ENCODE data around the gene IPCEF1.

IPCEF1 gene, protein sequence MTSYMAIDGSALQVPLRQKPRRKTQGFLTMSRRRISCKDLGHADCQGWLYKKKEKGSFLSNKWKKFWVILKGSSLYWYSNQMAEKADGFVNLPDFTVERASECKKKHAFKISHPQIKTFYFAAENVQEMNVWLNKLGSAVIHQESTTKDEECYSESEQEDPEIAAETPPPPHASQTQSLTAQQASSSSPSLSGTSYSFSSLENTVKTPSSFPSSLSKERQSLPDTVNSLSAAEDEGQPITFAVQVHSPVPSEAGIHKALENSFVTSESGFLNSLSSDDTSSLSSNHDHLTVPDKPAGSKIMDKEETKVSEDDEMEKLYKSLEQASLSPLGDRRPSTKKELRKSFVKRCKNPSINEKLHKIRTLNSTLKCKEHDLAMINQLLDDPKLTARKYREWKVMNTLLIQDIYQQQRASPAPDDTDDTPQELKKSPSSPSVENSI

DNA sequence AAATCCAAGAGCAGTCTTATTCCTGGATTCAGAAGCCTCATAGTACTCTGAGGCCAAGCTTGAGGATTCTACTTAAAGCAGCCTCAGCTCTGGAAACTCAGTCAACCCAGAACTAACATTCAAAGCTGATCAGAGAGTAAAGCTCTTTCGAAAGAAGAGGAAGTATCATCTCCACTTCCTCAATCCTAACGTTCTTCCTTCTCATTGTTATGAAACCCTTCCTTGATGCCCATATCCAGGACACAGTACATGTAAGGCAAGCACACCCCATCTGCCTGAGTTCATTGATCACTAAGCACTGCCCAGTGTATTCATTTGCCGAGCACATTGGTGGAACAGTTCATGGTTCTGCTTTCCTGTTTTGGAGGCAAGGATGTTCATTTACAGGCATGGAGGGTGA is at the start of gene IPCEF1:
IPCEF1 (minus strand) TSS at position 114 of the 400 bp plus-strand sequence. CDS start 90,856 bp downstream, outside the sequence.
- peak in 1 of 2 donors; percentile 5 for DNase-seq (ENCODE audit: low spot score in 2 of 2)

DNA sequence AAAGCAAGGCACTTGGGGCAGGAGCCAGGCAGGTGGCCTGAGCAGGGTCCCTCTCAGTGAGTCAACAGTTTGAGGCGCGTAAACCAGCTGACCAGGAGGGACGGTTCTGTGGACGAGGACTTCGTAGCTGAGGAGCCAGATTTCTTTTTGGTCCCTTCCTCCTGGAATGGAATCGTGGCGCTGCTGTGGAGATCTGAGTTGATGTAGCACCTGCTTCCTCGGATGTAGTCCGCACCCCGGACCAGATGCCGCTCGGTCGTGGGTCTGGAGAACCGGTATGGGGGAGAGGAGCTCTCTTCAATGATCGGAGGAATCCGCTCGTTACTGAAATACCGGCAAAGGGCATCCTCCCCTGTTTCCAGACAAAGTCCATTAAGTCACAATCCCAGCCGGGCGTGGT is 49.7 kb upstream of the IPCEF1 start:
- ATAC-seq (ENCODE audit: low read depth) (no peak), DNase-seq (ENCODE audit: low spot score in 2 of 2) (no peak)
- Mint-ChIP-seq H3K9me3 (no peaks in the 10 kb centered on the region), H3K4me3 (no peak overlapping the region), H3K27me3 (peaks cover 3% of the 10 kb centered on the region), H3K4me1 (no peaks in the 10 kb centered on the region), H3K36me3 (no peaks in the 10 kb centered on the region), H3K27ac (no peak overlapping the region)

More for the DNA sequence above, at the start of gene IPCEF1:
- H3K9me3 Mint-ChIP-seq, result peaks cover 8% of the 10 kb centered on the region
- H3K36me3 Mint-ChIP-seq, result no peaks in the 10 kb centered on the region
- peak; percentile 47 for ATAC-seq (ENCODE audit: low read depth)
- peak within 1 kb of the TSS; percentile 90 for H3K27ac Mint-ChIP-seq
- peak within 1 kb of the TSS; percentile 71 for H3K4me3 Mint-ChIP-seq
- H3K4me1 Mint-ChIP-seq, result peaks cover 44% of the 10 kb centered on the region
- H3K27me3 Mint-ChIP-seq, result no peaks in the 10 kb centered on the region

DNA sequence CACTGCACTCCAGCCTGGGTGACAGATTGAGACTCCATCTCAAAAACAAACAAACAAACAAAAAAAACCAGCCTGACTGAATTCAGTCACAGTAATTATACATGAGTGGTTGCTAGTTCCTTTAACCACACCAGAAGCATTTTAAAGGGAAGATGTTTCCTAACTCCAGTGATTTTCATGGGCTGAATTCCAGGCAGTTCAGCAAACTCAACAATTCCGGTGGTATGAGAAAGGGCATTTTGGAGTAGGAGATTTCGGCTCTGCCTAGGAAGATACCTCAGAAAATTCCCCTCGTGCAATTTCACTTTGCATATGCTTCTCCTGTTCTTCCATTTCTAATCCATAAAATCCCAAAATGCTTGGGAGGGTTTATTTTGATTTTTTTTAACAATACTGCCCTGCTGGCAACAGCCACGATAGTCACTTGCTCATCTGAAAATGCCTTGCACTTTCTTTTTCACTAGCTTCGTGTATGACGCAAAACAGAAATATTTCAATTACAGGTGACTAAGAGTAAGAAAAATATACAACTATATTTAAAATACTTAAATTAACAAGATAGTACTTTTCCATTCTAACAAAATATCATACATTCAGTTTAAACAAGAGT is 48.3 kb upstream of the IPCEF1 start:
- no peak for DNase-seq (ENCODE audit: low spot score in 2 of 2)
- H3K4me3 Mint-ChIP-seq, result no peak overlapping the region
- ATAC-seq (ENCODE audit: low read depth), result no peak
- peaks cover 3% of the 10 kb centered on the region for H3K27me3 Mint-ChIP-seq
- H3K27ac Mint-ChIP-seq, result no peak overlapping the region
- H3K36me3 Mint-ChIP-seq, result no peaks in the 10 kb centered on the region
- no peaks in the 10 kb centered on the region for H3K4me1 Mint-ChIP-seq
- H3K9me3 Mint-ChIP-seq, result no peaks in the 10 kb centered on the region

DNA sequence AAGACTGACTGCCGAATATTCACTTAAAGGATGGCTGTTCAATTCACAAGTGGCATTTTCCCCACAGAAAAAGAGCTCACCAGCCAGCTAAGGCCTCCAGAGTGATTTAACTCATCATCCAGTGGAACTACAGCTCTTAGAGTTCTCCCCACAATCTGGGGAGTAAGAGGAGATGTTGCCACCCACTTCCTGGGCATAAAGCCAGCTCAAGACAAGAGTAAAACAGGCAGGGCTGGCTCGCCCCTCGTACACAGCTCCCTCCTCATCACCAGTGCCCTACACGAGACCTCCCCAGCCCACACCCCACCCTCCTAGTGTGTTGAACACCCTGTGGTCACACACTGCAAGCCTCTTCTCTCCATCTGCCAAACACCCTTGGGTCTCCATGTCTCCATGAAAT is 47.2 kb upstream of the IPCEF1 start:
- Mint-ChIP-seq H3K27me3 (peaks cover 3% of the 10 kb centered on the region), H3K9me3 (no peaks in the 10 kb centered on the region)

DNA sequence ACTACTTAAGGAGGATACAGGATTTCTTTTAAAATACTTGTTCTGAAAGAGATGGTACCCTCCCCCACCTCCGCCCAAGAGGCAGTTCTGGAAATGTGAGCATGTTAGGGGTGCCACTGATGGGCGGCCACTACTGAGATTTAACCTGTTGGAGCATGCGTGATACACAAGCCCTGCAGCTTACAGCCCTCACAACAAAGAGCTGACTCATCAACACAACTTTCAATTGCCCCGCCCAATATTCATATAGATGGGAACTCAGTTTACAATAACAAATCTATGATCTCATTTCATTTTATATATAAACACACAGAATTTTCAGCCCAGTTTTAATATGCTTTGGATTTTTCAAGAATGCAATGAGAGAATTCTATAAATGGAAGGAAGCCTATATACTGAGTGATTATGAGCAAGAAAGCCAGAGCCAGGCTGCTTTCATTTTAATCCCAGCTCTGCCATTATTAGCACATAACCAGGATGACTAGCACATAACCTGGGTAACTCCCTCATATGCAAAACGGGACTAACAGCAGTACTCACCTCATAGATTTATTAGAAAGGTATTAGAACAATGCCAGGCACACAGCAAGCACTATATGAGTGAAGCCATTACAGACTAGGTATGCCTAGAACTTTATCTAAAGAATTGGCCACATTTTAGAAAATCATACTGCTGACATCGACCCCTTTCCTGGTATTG is 45.6 kb upstream of the IPCEF1 start:
- Mint-ChIP-seq H3K27ac (no peak overlapping the region), H3K36me3 (peaks cover 1% of the 10 kb centered on the region), H3K27me3 (peaks cover 5% of the 10 kb centered on the region), H3K4me3 (no peak overlapping the region), H3K4me1 (peaks cover 2% of the 10 kb centered on the region), H3K9me3 (peaks cover 2% of the 10 kb centered on the region)
- ATAC-seq (ENCODE audit: low read depth) (no peak), DNase-seq (ENCODE audit: low spot score in 2 of 2) (no peak)

More for the DNA sequence above, 47.2 kb upstream of the IPCEF1 start:
- H3K4me3 Mint-ChIP-seq, result no peak overlapping the region
- no peaks in the 10 kb centered on the region for H3K4me1 Mint-ChIP-seq
- H3K27ac Mint-ChIP-seq, result no peak overlapping the region
- ATAC-seq (ENCODE audit: low read depth) (no peak), DNase-seq (ENCODE audit: low spot score in 2 of 2) (no peak)
- no peaks in the 10 kb centered on the region for H3K36me3 Mint-ChIP-seq

DNA sequence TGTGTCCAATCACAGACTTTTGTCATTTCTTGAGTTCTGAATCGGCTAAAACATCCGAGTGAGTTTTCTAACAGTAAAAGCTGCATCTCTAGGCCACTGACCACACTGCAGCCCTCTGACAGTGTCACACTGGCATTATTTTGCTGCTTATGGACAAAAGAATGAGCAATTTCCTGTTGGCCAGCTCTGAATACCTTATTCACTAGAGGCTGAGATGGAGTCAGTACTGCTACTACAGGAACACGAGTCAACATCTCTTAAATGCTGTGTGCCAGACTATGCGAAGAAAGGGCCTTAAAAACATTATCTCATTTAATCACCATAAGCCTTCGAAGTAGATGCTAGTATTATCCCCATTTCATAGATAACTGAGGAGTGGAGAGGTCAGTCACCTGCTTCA is 42.5 kb upstream of the IPCEF1 start:
- Mint-ChIP-seq H3K4me3 (no peak overlapping the region), H3K9me3 (peaks cover 2% of the 10 kb centered on the region), H3K36me3 (peaks cover 1% of the 10 kb centered on the region), H3K27ac (no peak overlapping the region), H3K4me1 (peaks cover 2% of the 10 kb centered on the region), H3K27me3 (peaks cover 6% of the 10 kb centered on the region)
- no peak for DNase-seq (ENCODE audit: low spot score in 2 of 2)
- no peak for ATAC-seq (ENCODE audit: low read depth)

DNA sequence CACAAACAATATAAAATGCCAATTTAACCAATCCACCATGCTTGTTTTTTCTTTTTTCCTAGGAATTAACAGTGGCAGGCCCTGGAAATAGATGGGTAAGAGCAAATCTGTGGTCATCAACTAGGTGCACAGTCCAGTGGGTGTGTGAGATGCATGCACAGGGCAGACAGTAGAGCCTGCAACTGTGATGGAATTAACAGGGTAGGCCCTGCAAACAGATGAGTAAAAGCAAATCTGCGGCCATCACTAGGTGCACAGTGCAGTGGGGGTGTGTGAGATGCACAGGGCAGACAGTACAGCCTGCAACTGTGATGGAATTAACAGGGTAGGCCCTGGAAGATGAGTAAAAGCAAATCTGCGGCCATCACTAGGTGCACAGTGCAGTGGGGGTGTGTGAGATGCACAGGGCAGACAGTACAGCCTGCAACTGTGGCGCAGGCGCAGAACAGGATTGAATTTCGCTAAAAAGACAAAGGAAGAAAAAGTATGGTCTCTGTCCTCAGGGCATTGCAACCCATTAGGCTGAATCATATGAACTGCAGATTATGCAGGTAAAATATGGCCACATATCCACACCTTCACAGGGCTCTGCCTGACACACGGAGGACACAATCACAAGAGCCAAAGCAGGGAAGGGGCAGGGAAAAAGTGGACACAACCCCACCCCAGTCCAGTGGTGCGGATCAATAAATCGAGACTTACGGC is 41.0 kb upstream of the IPCEF1 start:
- Mint-ChIP-seq H3K4me3 (no peak overlapping the region), H3K36me3 (peaks cover 1% of the 10 kb centered on the region), H3K27ac (no peak overlapping the region), H3K4me1 (peaks cover 2% of the 10 kb centered on the region), H3K27me3 (peaks cover 6% of the 10 kb centered on the region), H3K9me3 (peaks cover 2% of the 10 kb centered on the region)
- ATAC-seq (ENCODE audit: low read depth), result no peak
- DNase-seq (ENCODE audit: low spot score in 2 of 2), result no peak

DNA sequence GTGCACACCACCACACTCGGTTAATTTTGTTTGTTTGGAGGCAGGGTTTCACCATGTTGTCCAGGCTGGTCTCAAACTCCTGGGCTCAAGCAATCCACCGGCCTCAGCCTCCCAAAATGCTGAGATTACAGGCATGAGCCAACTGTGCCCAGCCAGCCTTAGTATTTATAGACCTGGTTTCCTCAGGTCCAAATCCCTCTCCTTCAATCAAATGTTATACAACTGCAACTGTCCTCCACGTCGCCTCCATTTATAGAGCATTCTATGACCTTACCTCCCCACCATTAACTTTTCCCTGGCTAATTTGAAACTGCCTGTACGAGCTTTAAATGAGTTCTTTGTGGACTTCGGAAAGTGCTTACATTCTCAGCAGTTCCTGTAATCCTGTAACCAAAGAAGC is 39.3 kb upstream of the IPCEF1 start:
- H3K27me3 Mint-ChIP-seq, result peaks cover 9% of the 10 kb centered on the region
- DNase-seq (ENCODE audit: low spot score in 2 of 2) (no peak), ATAC-seq (ENCODE audit: low read depth) (no peak)
- H3K4me3 Mint-ChIP-seq, result no peak overlapping the region
- peaks cover 2% of the 10 kb centered on the region for H3K4me1 Mint-ChIP-seq
- H3K9me3 Mint-ChIP-seq, result peaks cover 4% of the 10 kb centered on the region
- H3K36me3 Mint-ChIP-seq, result peaks cover 1% of the 10 kb centered on the region
- no peak overlapping the region for H3K27ac Mint-ChIP-seq

DNA sequence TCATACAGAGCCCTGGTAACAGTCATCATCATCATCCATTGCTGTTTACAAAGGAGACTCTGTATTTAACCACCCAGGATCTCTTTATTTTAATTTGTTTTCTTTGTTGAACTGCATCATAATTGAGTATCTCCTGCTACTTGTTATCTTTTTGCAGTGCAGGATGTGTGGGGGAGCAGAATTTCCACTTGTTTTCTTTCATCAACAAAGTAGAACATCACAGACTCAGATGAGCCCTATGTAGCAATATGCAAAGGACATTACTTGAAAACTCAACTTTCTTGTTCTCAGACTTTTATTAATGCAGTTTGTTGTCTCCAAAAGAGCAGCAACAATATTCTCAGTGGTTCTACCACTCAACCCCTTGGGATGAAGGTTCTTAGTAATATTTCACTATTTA is 38.7 kb upstream of the IPCEF1 start:
- no peak for ATAC-seq (ENCODE audit: low read depth)
- Mint-ChIP-seq H3K4me1 (peaks cover 2% of the 10 kb centered on the region), H3K4me3 (no peak overlapping the region), H3K27me3 (peaks cover 9% of the 10 kb centered on the region), H3K9me3 (peaks cover 4% of the 10 kb centered on the region), H3K36me3 (peaks cover 1% of the 10 kb centered on the region), H3K27ac (no peak overlapping the region)
- DNase-seq (ENCODE audit: low spot score in 2 of 2), result no peak

DNA sequence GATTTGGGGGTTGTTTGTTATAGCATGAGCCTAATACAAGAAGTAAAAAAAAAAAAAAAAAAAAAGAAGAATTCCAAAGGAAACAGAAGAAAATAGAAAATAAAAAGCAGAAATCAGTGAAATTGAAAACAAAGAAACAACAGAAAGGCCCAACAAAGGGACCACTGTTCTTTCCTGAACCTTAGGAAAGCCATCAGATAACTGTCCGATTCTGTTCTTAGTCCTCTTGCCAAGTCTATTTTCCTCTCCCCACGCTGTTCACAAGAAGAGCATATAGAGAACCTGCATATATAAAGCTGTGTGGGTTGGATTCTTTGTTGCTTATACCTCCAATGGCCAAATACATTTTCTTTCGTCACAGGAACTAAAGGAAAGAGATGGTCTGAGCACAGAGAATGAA is 38.0 kb upstream of the IPCEF1 start:
- Mint-ChIP-seq H3K27ac (no peak overlapping the region), H3K4me1 (peaks cover 2% of the 10 kb centered on the region), H3K27me3 (peaks cover 9% of the 10 kb centered on the region), H3K36me3 (peaks cover 1% of the 10 kb centered on the region), H3K4me3 (no peak overlapping the region), H3K9me3 (peaks cover 4% of the 10 kb centered on the region)
- DNase-seq (ENCODE audit: low spot score in 2 of 2), result no peak
- ATAC-seq (ENCODE audit: low read depth), result no peak

DNA sequence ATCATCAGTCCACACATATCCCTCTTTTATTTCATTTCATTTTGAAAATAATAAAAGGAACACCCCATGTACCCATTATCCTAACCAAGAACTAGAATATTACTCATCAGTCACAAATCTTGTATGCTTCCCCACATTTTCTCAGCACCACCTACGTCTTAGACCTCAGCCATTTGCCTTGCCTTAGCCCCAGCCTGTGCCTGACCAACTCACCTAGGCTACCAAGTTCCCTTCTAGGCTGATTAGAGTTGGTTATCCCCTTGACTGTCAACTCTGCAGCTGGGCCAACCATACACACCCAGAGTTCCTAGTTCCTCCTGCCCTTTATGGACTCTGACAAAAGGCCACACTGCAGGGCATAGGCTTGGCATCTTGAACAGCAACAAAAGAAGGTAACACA is 33.4 kb upstream of the IPCEF1 start:
- no peak overlapping the region for H3K4me3 Mint-ChIP-seq
- peaks cover 18% of the 10 kb centered on the region for H3K27me3 Mint-ChIP-seq
- ATAC-seq (ENCODE audit: low read depth) (no peak), DNase-seq (ENCODE audit: low spot score in 2 of 2) (no peak)
- peaks cover 9% of the 10 kb centered on the region for H3K9me3 Mint-ChIP-seq
- peaks cover 2% of the 10 kb centered on the region for H3K36me3 Mint-ChIP-seq
- H3K4me1 Mint-ChIP-seq, result no peaks in the 10 kb centered on the region
- no peak overlapping the region for H3K27ac Mint-ChIP-seq

DNA sequence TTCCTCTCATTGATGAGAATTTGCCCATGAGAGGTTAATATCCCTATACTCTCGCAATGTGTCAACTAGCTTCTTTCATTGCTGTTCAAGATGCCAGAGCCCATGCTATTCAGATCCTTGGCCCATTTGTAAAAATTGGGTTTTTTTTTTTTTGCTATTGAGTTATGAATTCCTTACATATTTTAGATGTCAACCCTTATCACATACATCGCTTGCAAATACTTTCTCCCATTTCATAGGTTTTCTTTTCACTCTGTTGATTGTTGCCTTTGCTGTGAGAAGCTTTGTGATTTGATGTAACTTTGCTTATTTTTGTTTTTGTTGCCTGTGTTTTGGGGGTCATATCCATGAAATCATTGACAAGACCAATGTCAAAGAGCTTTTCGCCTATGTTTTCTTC is 32.2 kb upstream of the IPCEF1 start:
- ATAC-seq (ENCODE audit: low read depth) (no peak), DNase-seq (ENCODE audit: low spot score in 2 of 2) (no peak)
- Mint-ChIP-seq H3K4me3 (no peak overlapping the region), H3K36me3 (peaks cover 2% of the 10 kb centered on the region), H3K27me3 (peaks cover 15% of the 10 kb centered on the region), H3K9me3 (peaks cover 9% of the 10 kb centered on the region), H3K27ac (no peak overlapping the region), H3K4me1 (no peaks in the 10 kb centered on the region)

DNA sequence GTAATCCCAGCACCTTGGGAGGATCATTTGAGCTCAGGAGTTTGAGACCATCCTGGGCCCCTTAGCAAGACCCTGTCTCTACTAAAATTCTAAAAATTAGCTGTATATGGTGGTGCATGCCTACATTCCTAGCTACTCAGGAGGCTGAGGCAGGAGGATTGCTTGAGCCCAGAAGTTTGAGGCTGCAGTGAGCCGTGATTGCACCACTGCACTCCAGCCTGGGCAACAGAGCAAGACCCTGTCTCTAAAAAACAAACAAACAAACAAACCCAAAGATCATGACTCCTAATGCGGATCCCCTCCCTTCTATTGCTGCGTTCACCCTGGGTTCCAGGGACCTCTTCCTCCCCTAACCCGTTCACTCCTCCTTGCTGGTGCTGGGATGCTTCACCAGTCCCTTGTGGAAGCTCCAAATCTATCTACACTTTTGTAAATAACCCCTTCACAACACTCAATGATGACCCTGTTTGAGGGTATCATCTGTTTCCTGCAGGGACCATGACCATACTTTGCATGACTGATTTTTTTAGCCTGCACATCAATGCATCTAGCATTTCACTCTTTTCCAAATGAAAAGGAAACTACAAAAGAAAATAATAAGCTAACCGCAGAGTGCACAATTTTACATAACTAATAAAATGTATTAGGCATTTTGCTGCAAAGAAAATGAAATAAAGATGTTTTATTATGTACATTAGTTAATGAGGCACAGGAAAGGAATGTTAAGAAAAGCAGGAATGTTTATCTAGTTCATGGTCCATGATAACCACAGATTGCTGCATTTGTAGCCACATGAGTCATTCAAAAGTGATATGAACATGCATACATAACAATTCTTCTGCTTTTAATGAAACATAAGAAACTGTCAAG is 30.5 kb upstream of the IPCEF1 start:
- Mint-ChIP-seq H3K4me3 (no peak overlapping the region), H3K36me3 (peaks cover 2% of the 10 kb centered on the region), H3K27ac (no peak overlapping the region), H3K4me1 (no peaks in the 10 kb centered on the region), H3K9me3 (peaks cover 11% of the 10 kb centered on the region), H3K27me3 (peaks cover 15% of the 10 kb centered on the region)
- no peak for DNase-seq (ENCODE audit: low spot score in 2 of 2)
- ATAC-seq (ENCODE audit: low read depth), result no peak
